Muscle layer of duodenum (tissue), 2 donors: ENCODE results near the gene ASXL1.

Source experiments
- H3K27ac ChIP-seq: one replicate; pipeline ENCODE4 v1.7.0; 2013; ENCODE audit warnings: mild to moderate bottlenecking, low read length
- H3K27me3 ChIP-seq: one replicate; pipeline ENCODE4 v1.7.0; 2013; ENCODE audit warnings: low read depth, mild to moderate bottlenecking, control low read depth, low read length
- H3K36me3 ChIP-seq, 2 donors: one replicate each; pipeline ENCODE4 v1.7.0; 2013; ENCODE audit warnings: low read length in 2 of 2, control low read depth in 1 of 2, mild to moderate bottlenecking in 1 of 2; ENCODE audit not compliant: insufficient read depth in 2 of 2, control insufficient read depth in 1 of 2
- H3K4me1 ChIP-seq, 2 donors: one replicate each; pipeline ENCODE4 v1.7.0; 2013; ENCODE audit warnings: low read length in 2 of 2, mild to moderate bottlenecking in 2 of 2, control low read depth in 1 of 2, moderate library complexity in 1 of 2; ENCODE audit not compliant: insufficient read depth in 2 of 2, control insufficient read depth in 1 of 2
- H3K4me3 ChIP-seq, 2 donors: one replicate each; pipeline ENCODE4 v1.7.0; 2013; ENCODE audit warnings: low read length in 2 of 2, low read depth in 1 of 2, mild to moderate bottlenecking in 1 of 2
- H3K9me3 ChIP-seq, 2 donors: one replicate each; pipeline ENCODE4 v1.7.0; 2013; ENCODE audit warnings: low read length in 2 of 2, control low read depth in 1 of 2, mild to moderate bottlenecking in 1 of 2; ENCODE audit not compliant: control insufficient read depth in 1 of 2
- donor health status: healthy.

The ASXL1 gene

GRCh38 chr20:32443386-32443974 is 85.3 kb downstream of the ASXL1 start:
- Histone ChIP-seq H3K9me3 (no peaks in the 10 kb centered on the region), H3K4me3 (no peak overlapping the region), H3K27me3 (no peaks in the 10 kb centered on the region), H3K27ac (no peak overlapping the region), H3K4me1 (peaks cover 0 to 10% of the 10 kb centered on the region in 2 donors), H3K36me3 (peaks cover 29 to 39% of the 10 kb centered on the region in 2 donors)

- H3K27me3 ChIP-seq: no peaks in the 10 kb centered on the region
- H3K36me3 ChIP-seq: peaks cover 18 to 32% of the 10 kb centered on the region in 2 donors
- no peaks in the 10 kb centered on the region for H3K9me3 ChIP-seq
- no peak overlapping the region for H3K27ac ChIP-seq
- no peak overlapping the region for H3K4me3 ChIP-seq
- H3K4me1 ChIP-seq: peaks cover 0 to 19% of the 10 kb centered on the region in 2 donors
These were observed 86.5 kb downstream of the ASXL1 start for GRCh38 chr20:32444474-32445220.

- H3K4me1 ChIP-seq: peaks cover 0 to 29% of the 10 kb centered on the region in 2 donors
- H3K4me3 ChIP-seq: no peak overlapping the region
- H3K9me3 ChIP-seq: no peaks in the 10 kb centered on the region
- peaks cover 23 to 33% of the 10 kb centered on the region in 2 donors for H3K36me3 ChIP-seq
- no peak overlapping the region for H3K27ac ChIP-seq
- H3K27me3 ChIP-seq: no peaks in the 10 kb centered on the region
These were observed 87.6 kb downstream of the ASXL1 start for GRCh38 chr20:32445539-32446273.

GRCh38 chr20:32446301-32447100 is 88.4 kb downstream of the ASXL1 start:
- Histone ChIP-seq H3K36me3 (peaks cover 28 to 37% of the 10 kb centered on the region in 2 donors), H3K4me3 (no peak overlapping the region), H3K27me3 (no peaks in the 10 kb centered on the region), H3K9me3 (no peaks in the 10 kb centered on the region), H3K27ac (no peak overlapping the region), H3K4me1 (peaks cover 0 to 31% of the 10 kb centered on the region in 2 donors)

GRCh38 chr20:32447136-32448027 is 89.3 kb downstream of the ASXL1 start:
- H3K4me1 ChIP-seq: peaks cover 0 to 31% of the 10 kb centered on the region in 2 donors
- H3K9me3 ChIP-seq: no peaks in the 10 kb centered on the region
- no peak overlapping the region for H3K4me3 ChIP-seq
- no peaks in the 10 kb centered on the region for H3K27me3 ChIP-seq
- no peak overlapping the region for H3K27ac ChIP-seq
- H3K36me3 ChIP-seq: peaks cover 35 to 43% of the 10 kb centered on the region in 2 donors

GRCh38 chr20:32448306-32449056 is 90.3 kb downstream of the ASXL1 start:
- Histone ChIP-seq H3K36me3 (peaks cover 37 to 54% of the 10 kb centered on the region in 2 donors), H3K9me3 (no peaks in the 10 kb centered on the region), H3K27ac (no peak overlapping the region), H3K27me3 (no peaks in the 10 kb centered on the region), H3K4me3 (no peak overlapping the region), H3K4me1 (peaks cover 0 to 31% of the 10 kb centered on the region in 2 donors)

- H3K36me3 ChIP-seq: peaks cover 35 to 62% of the 10 kb centered on the region in 2 donors
- H3K4me3 ChIP-seq: no peak overlapping the region
- H3K27ac ChIP-seq: peak overlapping the region; percentile 5
- H3K4me1 ChIP-seq: peaks cover 0 to 31% of the 10 kb centered on the region in 2 donors
- H3K9me3 ChIP-seq: no peaks in the 10 kb centered on the region
- no peaks in the 10 kb centered on the region for H3K27me3 ChIP-seq
These were observed 91.1 kb downstream of the ASXL1 start for GRCh38 chr20:32449057-32449889.

- Histone ChIP-seq H3K4me3 (no peak overlapping the region), H3K4me1 (peaks cover 0 to 31% of the 10 kb centered on the region in 2 donors), H3K36me3 (peaks cover 35 to 68% of the 10 kb centered on the region in 2 donors), H3K27me3 (no peaks in the 10 kb centered on the region), H3K9me3 (no peaks in the 10 kb centered on the region), H3K27ac (peak overlapping the region; percentile 5)
These were observed 91.8 kb downstream of the ASXL1 start for GRCh38 chr20:32449890-32450401.

GRCh38 chr20:32450484-32451061 is 92.4 kb downstream of the ASXL1 start:
- H3K4me1 ChIP-seq: peaks cover 0 to 31% of the 10 kb centered on the region in 2 donors
- H3K27me3 ChIP-seq: no peaks in the 10 kb centered on the region
- no peak overlapping the region for H3K4me3 ChIP-seq
- H3K27ac ChIP-seq: no peak overlapping the region
- no peaks in the 10 kb centered on the region for H3K9me3 ChIP-seq
- peaks cover 38 to 65% of the 10 kb centered on the region in 2 donors for H3K36me3 ChIP-seq
